Caco-2 (cell line): ENCODE measurements around the gene ST8SIA5. TPM values are rescaled to one million over a fixed set of nuclear protein-coding genes. Genes with fewer than 3 reads are reported as not detected.

ENCODE experiments used
- BruUV-seq: library from RNA; stranded (reverse); fragments of 400-500 nt; replicated peaks from 2 replicates; lab custom pipeline; 2021; lab: Mats Ljungman, UMichigan
- CTCF ChIA-PET: fragments of 300-600 bp; sonication (Branson Sonifier 250); formaldehyde crosslinking; loops from one replicate; lab custom pipeline; 2022; ENCODE audit warnings: antibody characterized with exemption; lab: Charles Lee
- POLR2A ChIA-PET: fragments of 300-600 bp; sonication (Branson Sonifier 250); formaldehyde crosslinking; loops from one replicate; lab custom pipeline; 2022; ENCODE audit warnings: antibody characterized with exemption; lab: Charles Lee
- DNase-seq, 2 experiments: peaks; one replicate each; pipeline versions ENCODE4 v3.0.0 to v3.0.0-alpha.2; 2020 to 2022
- H3K27me3 ChIP-seq: replicated peaks from 2 replicates; pipeline ENCODE4 v1.6.0; 2011; ENCODE audit warnings: low read length; ENCODE audit not compliant: control insufficient read depth, insufficient read depth
- H3K36me3 ChIP-seq: 2 replicates; pipeline ENCODE4 v1.5.1; 2011; ENCODE audit warnings: low read length; ENCODE audit not compliant: control insufficient read depth, insufficient read depth
- H3K4me1 ChIP-seq: fragments of 250-450 bp; sonication (Bioruptor Pico); 2 replicates; pipeline ENCODE4 v1.5.1; 2020; ENCODE audit warnings: mild to moderate bottlenecking
- H3K4me3 ChIP-seq: 2 replicates; pipeline ENCODE4 v1.5.1; 2011; ENCODE audit warnings: low read depth, mild to moderate bottlenecking, control low read depth, low read length
- H3K9me3 ChIP-seq: fragments of 250-450 bp; sonication (Bioruptor Pico); 2 replicates; pipeline ENCODE4 v1.5.1; 2020; ENCODE audit warnings: mild to moderate bottlenecking, moderate library complexity
- H3K27ac Mint-ChIP-seq: one replicate; pipeline ENCODE4 v1.8.0; 2022; ENCODE audit warnings: mixed read lengths; ENCODE audit not compliant: unreplicated experiment
- H3K27me3 Mint-ChIP-seq: one replicate; pipeline ENCODE4 v1.8.0; 2022; ENCODE audit warnings: mixed read lengths; ENCODE audit not compliant: insufficient read depth, unreplicated experiment
- H3K36me3 Mint-ChIP-seq: one replicate; pipeline ENCODE4 v1.8.0; 2022; ENCODE audit warnings: mild to moderate bottlenecking, mixed read lengths; ENCODE audit not compliant: insufficient read depth, unreplicated experiment
- H3K4me1 Mint-ChIP-seq: one replicate; pipeline ENCODE4 v1.8.0; 2022; ENCODE audit warnings: low read depth, mixed read lengths; ENCODE audit not compliant: unreplicated experiment
- H3K4me3 Mint-ChIP-seq: one replicate; pipeline ENCODE4 v1.8.0; 2022; ENCODE audit warnings: mild to moderate bottlenecking, moderate library complexity, mixed read lengths; ENCODE audit not compliant: unreplicated experiment
- H3K9me3 Mint-ChIP-seq: one replicate; pipeline ENCODE4 v1.8.0; 2022; ENCODE audit warnings: mixed read lengths; ENCODE audit not compliant: unreplicated experiment
- intact Hi-C: fragments of 100-400 bp; cut with micrococcal nuclease; formaldehyde crosslinking; loops from one replicate; pipeline ENCODE4 v1.10.0; 2022; ENCODE audit not compliant: unreplicated experiment
- total RNA-seq: library from RNA; stranded (reverse); gene quantifications from 2 replicates; pipeline ENCODE4 v1.2.3, GENCODE V29; 2022
- TF ChIP-seq, protein P1 (sequence below), 2 experiments: fragments of 200-600 bp in 1 of 2; IDR thresholded peaks; 1 replicate in 1 of 2; 2 replicates in 1 of 2; pipeline versions ENCODE4 v1.5.1 to v1.8.0; 2011 to 2022; ENCODE audit warnings: antibody characterized with exemption in 1 of 2, control low read depth in 1 of 2, inconsistent platforms in 1 of 2, low read depth in 1 of 2, low read length in 1 of 2, mild to moderate bottlenecking in 1 of 2, moderate library complexity in 1 of 2; ENCODE audit not compliant: insufficient read depth in 1 of 2, severe bottlenecking in 1 of 2, unreplicated experiment in 1 of 2

The ST8SIA5 gene
- total RNA-seq, 1 experiment from 2014 or later, result not detected

- Histone ChIP-seq H3K4me3 (no peak overlapping the region), H3K27me3 (no peaks in the 10 kb centered on the region), H3K4me1 (no peaks in the 10 kb centered on the region), H3K36me3 (no peaks in the 10 kb centered on the region), H3K9me3 (no peaks in the 10 kb centered on the region)
- no peak for DNase-seq
- TF ChIP-seq, protein P1, sequence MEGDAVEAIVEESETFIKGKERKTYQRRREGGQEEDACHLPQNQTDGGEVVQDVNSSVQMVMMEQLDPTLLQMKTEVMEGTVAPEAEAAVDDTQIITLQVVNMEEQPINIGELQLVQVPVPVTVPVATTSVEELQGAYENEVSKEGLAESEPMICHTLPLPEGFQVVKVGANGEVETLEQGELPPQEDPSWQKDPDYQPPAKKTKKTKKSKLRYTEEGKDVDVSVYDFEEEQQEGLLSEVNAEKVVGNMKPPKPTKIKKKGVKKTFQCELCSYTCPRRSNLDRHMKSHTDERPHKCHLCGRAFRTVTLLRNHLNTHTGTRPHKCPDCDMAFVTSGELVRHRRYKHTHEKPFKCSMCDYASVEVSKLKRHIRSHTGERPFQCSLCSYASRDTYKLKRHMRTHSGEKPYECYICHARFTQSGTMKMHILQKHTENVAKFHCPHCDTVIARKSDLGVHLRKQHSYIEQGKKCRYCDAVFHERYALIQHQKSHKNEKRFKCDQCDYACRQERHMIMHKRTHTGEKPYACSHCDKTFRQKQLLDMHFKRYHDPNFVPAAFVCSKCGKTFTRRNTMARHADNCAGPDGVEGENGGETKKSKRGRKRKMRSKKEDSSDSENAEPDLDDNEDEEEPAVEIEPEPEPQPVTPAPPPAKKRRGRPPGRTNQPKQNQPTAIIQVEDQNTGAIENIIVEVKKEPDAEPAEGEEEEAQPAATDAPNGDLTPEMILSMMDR (IDR thresholded peaks at IDR 0.05; ENCODE audit: insufficient read depth in 1 of 2, low read depth in 1 of 2, low read length in 1 of 2, severe bottlenecking in 1 of 2, unreplicated experiment in 1 of 2), result no peak
- H3K27me3 Mint-ChIP-seq, result peaks cover 7% of the 10 kb centered on the region
- no peak overlapping the region for H3K4me3 Mint-ChIP-seq
- POLR2A ChIA-PET, result no interaction called here
- CTCF ChIA-PET, result no interaction called here
- H3K9me3 Mint-ChIP-seq, result no peaks in the 10 kb centered on the region
- no TSS peak for BruUV-seq
- intact Hi-C loops, result no loop called here
- no peak overlapping the region for H3K27ac Mint-ChIP-seq
- H3K4me1 Mint-ChIP-seq, result no peaks in the 10 kb centered on the region
- no peaks in the 10 kb centered on the region for H3K36me3 Mint-ChIP-seq
Observed at GRCh38 chr18:46688853-46689525, 67.9 kb downstream of the ST8SIA5 start.

DNA sequence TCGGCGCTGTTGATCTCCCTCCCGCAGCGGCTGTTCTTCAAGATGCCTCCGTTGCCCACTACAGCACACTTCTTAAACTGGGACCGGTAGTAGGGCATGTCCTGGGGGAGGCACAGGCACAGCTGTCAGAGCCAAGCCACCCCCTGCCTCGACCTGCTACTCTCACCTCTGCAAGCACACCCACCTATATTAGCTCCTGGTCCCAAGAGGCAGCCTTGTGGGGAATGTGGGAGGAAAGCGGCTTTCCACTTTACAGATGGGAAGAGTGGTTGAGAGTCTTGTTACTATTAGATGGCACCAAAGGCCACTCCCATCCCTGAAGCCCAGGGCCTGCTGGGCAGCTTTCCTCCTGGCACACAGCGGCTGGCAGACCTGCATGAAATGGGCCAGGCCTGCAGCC lies 70.7 kb downstream of the ST8SIA5 start:
- intact Hi-C loops, result no loop called here
- ChIA-PET CTCF (no interaction called here), POLR2A (no interaction called here)
- H3K27me3 Mint-ChIP-seq, result peaks cover 3% of the 10 kb centered on the region
- H3K4me1 Mint-ChIP-seq, result no peaks in the 10 kb centered on the region
- DNase-seq, result no peak
- TF ChIP-seq, protein P1 (IDR thresholded peaks at IDR 0.05; ENCODE audit: insufficient read depth in 1 of 2, low read depth in 1 of 2, low read length in 1 of 2, severe bottlenecking in 1 of 2, unreplicated experiment in 1 of 2), result no peak
- Histone ChIP-seq H3K36me3 (no peaks in the 10 kb centered on the region), H3K27me3 (no peaks in the 10 kb centered on the region), H3K9me3 (no peaks in the 10 kb centered on the region), H3K4me3 (no peak overlapping the region), H3K4me1 (no peaks in the 10 kb centered on the region)
- no peak overlapping the region for H3K4me3 Mint-ChIP-seq
- H3K36me3 Mint-ChIP-seq, result no peaks in the 10 kb centered on the region
- H3K9me3 Mint-ChIP-seq, result no peaks in the 10 kb centered on the region
- BruUV-seq, result no TSS peak
- no peak overlapping the region for H3K27ac Mint-ChIP-seq

DNA sequence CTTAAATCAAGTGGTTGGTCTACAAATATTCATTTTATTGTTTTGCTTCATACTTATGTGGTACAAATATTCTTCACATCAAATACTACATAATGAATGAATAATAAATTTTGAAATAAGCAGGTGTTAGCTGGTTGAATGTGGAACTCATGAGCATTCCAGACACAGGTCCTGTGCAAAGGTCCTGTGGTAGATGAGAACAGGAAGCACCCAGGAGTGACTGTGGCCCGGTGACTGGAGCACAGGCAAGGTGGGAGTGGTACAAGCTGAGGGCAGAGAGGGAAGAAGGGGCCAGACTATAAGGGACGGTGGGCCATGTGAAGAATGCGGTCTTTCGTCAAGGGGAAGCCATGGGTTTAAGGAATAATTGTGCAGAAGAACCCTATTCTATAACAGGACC lies 73.6 kb downstream of the ST8SIA5 start:
- intact Hi-C loops, result no loop called here
- no peaks in the 10 kb centered on the region for H3K27me3 ChIP-seq
- Mint-ChIP-seq H3K4me1 (no peaks in the 10 kb centered on the region), H3K27me3 (peaks cover 3% of the 10 kb centered on the region), H3K4me3 (no peak overlapping the region), H3K9me3 (no peaks in the 10 kb centered on the region), H3K36me3 (no peaks in the 10 kb centered on the region), H3K27ac (no peak overlapping the region)
- no TSS peak for BruUV-seq
- H3K4me1 ChIP-seq, result no peaks in the 10 kb centered on the region
- TF ChIP-seq, protein P1 (IDR thresholded peaks at IDR 0.05; ENCODE audit: insufficient read depth in 1 of 2, low read depth in 1 of 2, low read length in 1 of 2, severe bottlenecking in 1 of 2, unreplicated experiment in 1 of 2), result no peak
- POLR2A ChIA-PET, result no interaction called here
- CTCF ChIA-PET, result no interaction called here
- no peak overlapping the region for H3K4me3 ChIP-seq
- no peaks in the 10 kb centered on the region for H3K9me3 ChIP-seq
- no peaks in the 10 kb centered on the region for H3K36me3 ChIP-seq
- DNase-seq, result no peak
